ENCODE measurements around the gene TSHZ2. TPM values are rescaled to one million over a fixed set of nuclear protein-coding genes. Genes with fewer than 3 reads are reported as not detected.

TSHZ2 gene
- total RNA-seq, 2 experiments from 2014 or later: 0.13 TPM; not detected in 1

GRCh38 chr20:52991830-52992229 is 19.7 kb downstream of the TSHZ2 start:
- ATAC-seq (no peak), DNase-seq (no peak)
- ChIA-PET POLR2A (no interaction called here), CTCF (no interaction called here)
- Mint-ChIP-seq H3K9me3 (ENCODE audit: insufficient read depth) (no peaks in the 10 kb centered on the region), H3K4me3 (no peak overlapping the region), H3K27me3 (ENCODE audit: low read depth) (peaks cover 3% of the 10 kb centered on the region), H3K4me1 (ENCODE audit: low read depth) (no peaks in the 10 kb centered on the region), H3K27ac (no peak overlapping the region), H3K36me3 (ENCODE audit: low read depth) (no peaks in the 10 kb centered on the region)

DNA sequence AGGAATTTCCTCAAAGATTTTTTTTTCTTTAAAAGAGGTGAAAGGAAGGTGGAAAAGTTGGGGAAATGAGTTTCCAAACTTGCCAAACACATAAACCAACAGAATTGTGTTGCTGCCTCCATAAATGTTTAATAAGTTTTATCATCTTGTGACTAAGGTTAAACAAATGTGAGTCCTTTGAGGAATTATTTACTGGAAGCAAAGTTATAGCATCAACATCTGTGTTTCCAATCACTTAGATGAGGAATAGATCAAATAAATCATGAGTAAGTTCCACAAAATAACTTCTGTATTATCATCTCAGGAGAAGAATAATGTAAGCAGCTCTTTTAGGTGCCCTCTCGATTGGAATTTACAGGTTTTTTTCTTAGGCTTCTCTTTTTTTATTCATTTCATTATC is 20.5 kb downstream of the TSHZ2 start:
- ATAC-seq: no peak
- ChIA-PET CTCF (no interaction called here), POLR2A (no interaction called here)
- H3K27me3 Mint-ChIP-seq (ENCODE audit: low read depth): peaks cover 3% of the 10 kb centered on the region
- no peaks in the 10 kb centered on the region for H3K9me3 Mint-ChIP-seq (ENCODE audit: insufficient read depth)
- no peaks in the 10 kb centered on the region for H3K36me3 Mint-ChIP-seq (ENCODE audit: low read depth)
- no peak overlapping the region for H3K27ac Mint-ChIP-seq
- no peak for DNase-seq
- H3K4me3 Mint-ChIP-seq: no peak overlapping the region
- no peaks in the 10 kb centered on the region for H3K4me1 Mint-ChIP-seq (ENCODE audit: low read depth)

GRCh38 chr20:52993076-52993475 is 20.9 kb downstream of the TSHZ2 start:
- DNase-seq (no peak), ATAC-seq (no peak)
- Mint-ChIP-seq H3K4me3 (no peak overlapping the region), H3K27ac (no peak overlapping the region), H3K36me3 (ENCODE audit: low read depth) (no peaks in the 10 kb centered on the region), H3K4me1 (ENCODE audit: low read depth) (no peaks in the 10 kb centered on the region), H3K9me3 (ENCODE audit: insufficient read depth) (no peaks in the 10 kb centered on the region), H3K27me3 (ENCODE audit: low read depth) (peaks cover 3% of the 10 kb centered on the region)
- CTCF ChIA-PET: no interaction called here
- POLR2A ChIA-PET: no interaction called here

GRCh38 chr20:52994184-52994970 is 22.2 kb downstream of the TSHZ2 start:
- POLR2A ChIA-PET: no interaction called here
- Mint-ChIP-seq H3K4me1 (ENCODE audit: low read depth) (no peaks in the 10 kb centered on the region), H3K27me3 (ENCODE audit: low read depth) (peaks cover 3% of the 10 kb centered on the region), H3K36me3 (ENCODE audit: low read depth) (no peaks in the 10 kb centered on the region), H3K9me3 (ENCODE audit: insufficient read depth) (no peaks in the 10 kb centered on the region), H3K27ac (no peak overlapping the region), H3K4me3 (no peak overlapping the region)
- CTCF ChIA-PET: no interaction called here
- DNase-seq: no peak
- no peak for ATAC-seq

GRCh38 chr20:52996130-52996529 is 24.0 kb downstream of the TSHZ2 start:
- no peaks in the 10 kb centered on the region for H3K9me3 Mint-ChIP-seq (ENCODE audit: insufficient read depth)
- H3K27me3 Mint-ChIP-seq (ENCODE audit: low read depth): peaks cover 3% of the 10 kb centered on the region

GRCh38 chr20:52996658-52997057 is 24.5 kb downstream of the TSHZ2 start:
- CTCF ChIA-PET: no interaction called here
- Mint-ChIP-seq H3K36me3 (ENCODE audit: low read depth) (no peaks in the 10 kb centered on the region), H3K4me1 (ENCODE audit: low read depth) (peaks cover 11% of the 10 kb centered on the region), H3K27me3 (ENCODE audit: low read depth) (peaks cover 3% of the 10 kb centered on the region), H3K9me3 (ENCODE audit: insufficient read depth) (no peaks in the 10 kb centered on the region), H3K4me3 (no peak overlapping the region), H3K27ac (no peak overlapping the region)
- ATAC-seq (no peak), DNase-seq (no peak)
- POLR2A ChIA-PET: no interaction called here

More at GRCh38 chr20:52996130-52996529, 24.0 kb downstream of the TSHZ2 start:
- ATAC-seq (no peak), DNase-seq (no peak)
- Mint-ChIP-seq H3K36me3 (ENCODE audit: low read depth) (no peaks in the 10 kb centered on the region), H3K4me3 (no peak overlapping the region), H3K4me1 (ENCODE audit: low read depth) (peaks cover 5% of the 10 kb centered on the region), H3K27ac (no peak overlapping the region)
- ChIA-PET CTCF (no interaction called here), POLR2A (no interaction called here)

DNA sequence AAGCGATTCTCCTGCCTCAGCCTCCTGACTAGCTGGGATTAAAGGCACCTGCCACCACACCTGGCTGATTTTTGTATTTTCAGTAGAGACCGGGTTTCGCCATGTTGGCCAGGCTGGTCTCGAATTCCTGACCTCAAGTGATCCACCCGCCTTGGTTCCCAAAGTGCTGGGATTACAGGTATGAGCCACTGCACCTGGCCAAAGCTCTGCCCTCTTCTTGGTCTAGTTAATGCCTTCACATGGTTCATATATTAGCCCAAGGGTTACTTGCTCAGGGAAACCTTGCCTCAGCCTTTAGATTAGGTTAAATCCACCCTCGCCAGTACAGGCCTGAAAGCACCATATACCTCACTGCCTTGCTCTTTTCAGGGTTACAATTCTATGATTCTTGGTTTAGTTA is 26.1 kb downstream of the TSHZ2 start:
- peaks cover 16% of the 10 kb centered on the region for H3K4me1 Mint-ChIP-seq (ENCODE audit: low read depth)
- DNase-seq: no peak
- no peaks in the 10 kb centered on the region for H3K36me3 Mint-ChIP-seq (ENCODE audit: low read depth)
- ChIA-PET CTCF (no interaction called here), POLR2A (no interaction called here)
- no peak overlapping the region for H3K4me3 Mint-ChIP-seq
- no peak for ATAC-seq
- H3K27me3 Mint-ChIP-seq (ENCODE audit: low read depth): peaks cover 3% of the 10 kb centered on the region
- H3K27ac Mint-ChIP-seq: no peak overlapping the region
- no peaks in the 10 kb centered on the region for H3K9me3 Mint-ChIP-seq (ENCODE audit: insufficient read depth)

DNA sequence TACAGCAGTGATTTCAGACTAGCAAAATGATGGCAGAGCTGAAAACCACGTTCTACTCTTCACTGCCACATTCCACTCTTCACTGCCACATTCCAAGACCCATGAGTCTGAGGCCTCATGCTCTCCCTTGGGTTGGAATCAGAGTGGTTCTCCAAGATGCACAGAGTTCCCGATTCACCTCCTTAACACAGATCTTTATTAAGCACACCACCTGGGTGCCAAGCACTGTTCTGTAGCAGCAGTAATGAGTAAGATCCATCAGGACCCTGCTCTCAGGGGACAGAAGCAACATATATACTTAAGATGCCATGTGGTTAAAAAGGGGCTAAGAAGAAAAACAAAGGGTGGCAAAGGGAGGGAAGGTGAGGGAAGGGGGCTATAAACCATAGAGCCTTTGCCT is 26.9 kb downstream of the TSHZ2 start:
- ChIA-PET POLR2A (interaction anchor here (0.7 kb wide), 1 partner anchor 1507 kb away, joined by 3 read pairs; no protein-coding TSS in a partner anchor), CTCF (no interaction called here)
- Mint-ChIP-seq H3K36me3 (ENCODE audit: low read depth) (no peaks in the 10 kb centered on the region), H3K9me3 (ENCODE audit: insufficient read depth) (no peaks in the 10 kb centered on the region), H3K27me3 (ENCODE audit: low read depth) (peaks cover 3% of the 10 kb centered on the region), H3K27ac (no peak overlapping the region), H3K4me3 (no peak overlapping the region), H3K4me1 (ENCODE audit: low read depth) (peaks cover 16% of the 10 kb centered on the region)
- ATAC-seq: no peak
- no peak for DNase-seq

- Mint-ChIP-seq H3K4me3 (peak overlapping the region; percentile 35), H3K36me3 (ENCODE audit: low read depth) (no peaks in the 10 kb centered on the region)
- no peak for ATAC-seq
These were observed 29.5 kb downstream of the TSHZ2 start for GRCh38 chr20:53001498-53002301.

DNA sequence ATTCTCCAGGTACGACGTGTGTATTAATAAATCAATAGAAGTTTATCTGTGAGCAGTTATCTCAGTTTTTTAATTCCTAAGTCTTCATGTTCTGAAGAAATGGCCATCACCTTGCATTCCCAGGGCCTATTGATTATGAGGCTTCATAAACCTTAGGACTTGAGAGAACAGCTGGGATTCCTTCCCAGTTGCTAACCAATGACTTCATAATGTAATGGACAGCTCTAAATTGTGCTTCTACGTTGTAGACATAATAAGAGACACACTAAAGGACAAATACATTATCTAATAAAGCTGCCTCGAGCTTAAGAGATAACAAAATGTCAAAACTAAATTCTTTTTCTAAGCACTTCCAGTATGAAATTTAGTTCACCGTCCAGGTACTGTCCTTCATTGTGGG is 30.6 kb downstream of the TSHZ2 start:
- Mint-ChIP-seq H3K27me3 (ENCODE audit: low read depth) (no peaks in the 10 kb centered on the region), H3K4me3 (no peak overlapping the region), H3K9me3 (ENCODE audit: insufficient read depth) (no peaks in the 10 kb centered on the region), H3K4me1 (ENCODE audit: low read depth) (peaks cover 16% of the 10 kb centered on the region), H3K27ac (no peak overlapping the region), H3K36me3 (ENCODE audit: low read depth) (no peaks in the 10 kb centered on the region)
- CTCF ChIA-PET: no interaction called here
- DNase-seq (no peak), ATAC-seq (no peak)
- POLR2A ChIA-PET: no interaction called here

More at GRCh38 chr20:53001498-53002301, 29.5 kb downstream of the TSHZ2 start:
- H3K27me3 Mint-ChIP-seq (ENCODE audit: low read depth): no peaks in the 10 kb centered on the region
- no peak for DNase-seq
- ChIA-PET POLR2A (no interaction called here), CTCF (interaction anchor here (0.7 to 1.0 kb wide), 2 partner anchors 28 to 60 kb away, joined by 3 to 4 read pairs; no protein-coding TSS in a partner anchor)
- H3K27ac Mint-ChIP-seq: peak overlapping the region; percentile 69
- H3K4me1 Mint-ChIP-seq (ENCODE audit: low read depth): peaks cover 16% of the 10 kb centered on the region
- no peaks in the 10 kb centered on the region for H3K9me3 Mint-ChIP-seq (ENCODE audit: insufficient read depth)

DNA sequence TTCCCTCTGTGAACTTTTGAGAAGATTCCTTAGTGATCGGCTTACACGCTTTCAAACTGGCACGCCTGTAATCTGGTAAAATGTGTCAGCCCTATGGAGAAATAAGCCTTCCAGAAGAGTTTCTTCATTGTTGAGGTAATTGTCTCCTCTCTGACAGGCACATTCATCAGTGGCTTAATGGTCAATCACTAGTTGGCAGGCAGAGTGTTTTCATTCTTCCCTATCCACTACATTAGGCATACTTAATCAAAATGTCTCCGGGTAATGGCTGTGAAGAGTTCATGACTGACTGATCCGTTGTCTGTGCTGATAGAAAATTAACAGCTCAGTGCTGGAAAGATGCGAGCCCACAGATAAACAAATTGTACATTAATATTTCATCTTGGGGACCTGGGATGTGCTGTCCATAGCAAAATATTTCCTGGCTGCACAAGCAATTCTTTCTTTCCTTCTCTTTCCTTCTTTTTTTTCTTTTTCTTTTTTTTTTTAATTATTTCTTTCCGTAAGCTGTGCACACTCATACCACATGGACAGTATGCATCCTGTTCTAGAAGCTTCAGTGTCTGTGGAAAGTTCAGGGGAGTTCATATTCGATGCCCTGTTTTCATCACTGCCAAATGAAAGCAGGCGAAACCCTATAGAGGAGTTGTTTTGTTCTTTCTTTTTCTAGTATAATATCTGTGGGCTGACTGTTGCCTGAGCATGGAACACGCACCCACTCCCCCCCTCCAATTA is 31.4 kb downstream of the TSHZ2 start:
- Mint-ChIP-seq H3K36me3 (ENCODE audit: low read depth) (no peaks in the 10 kb centered on the region), H3K4me3 (no peak overlapping the region), H3K9me3 (ENCODE audit: insufficient read depth) (no peaks in the 10 kb centered on the region), H3K27ac (no peak overlapping the region), H3K27me3 (ENCODE audit: low read depth) (peaks cover 2% of the 10 kb centered on the region), H3K4me1 (ENCODE audit: low read depth) (peaks cover 16% of the 10 kb centered on the region)
- ChIA-PET CTCF (no interaction called here), POLR2A (no interaction called here)
- DNase-seq (no peak), ATAC-seq (no peak)

GRCh38 chr20:53004267-53004813 is 32.2 kb downstream of the TSHZ2 start:
- Mint-ChIP-seq H3K27me3 (ENCODE audit: low read depth) (peaks cover 2% of the 10 kb centered on the region), H3K9me3 (ENCODE audit: insufficient read depth) (no peaks in the 10 kb centered on the region), H3K4me3 (no peak overlapping the region), H3K36me3 (ENCODE audit: low read depth) (no peaks in the 10 kb centered on the region), H3K27ac (no peak overlapping the region), H3K4me1 (ENCODE audit: low read depth) (peaks cover 16% of the 10 kb centered on the region)
- DNase-seq: no peak
- ATAC-seq: no peak
- ChIA-PET POLR2A (no interaction called here), CTCF (no interaction called here)

Data from activated CD8-positive, alpha-beta T cell treated with anti-CD3 and anti-CD28 coated beads, Interleukin-2, amount 10 ng/mL, durations not matched to agents 7 days and 5 days (primary cell).